ENCODE data around the gene INPP1.
A peak's percentile ranks its signal among the peaks of the same experiment; 100 is the strongest.
"Not testable (repeated sequence)": the region's sequence is repeated elsewhere in the genome, so short reads cannot be mapped to it uniquely, and the experiment has no call there.

The INPP1 gene

GRCh38 chr2:190303647-190304046 lies 39.7 kb upstream of the INPP1 start:
- H3K79me2 ChIP-seq (ENCODE audit: insufficient read depth, low read depth) = peaks cover 5% of the 10 kb centered on the region; the same call in 1 of the 2 replicates

GRCh38 chr2:190304404-190304803 lies 39.0 kb upstream of the INPP1 start:
- H3K4me2 ChIP-seq = peak overlapping the region; percentile 80
- no peak overlapping the region for H2AFZ ChIP-seq (ENCODE audit: low read depth)
- no peaks in the 10 kb centered on the region for H3K27me3 ChIP-seq (ENCODE audit: insufficient read depth, low read depth)
- no peak overlapping the region for H3K4me3 ChIP-seq (IDR thresholded peaks at IDR 0.05; ENCODE audit: insufficient read depth, low read depth, low read length)
- H3K9ac ChIP-seq = no peak overlapping the region
- peaks cover 5% of the 10 kb centered on the region; the same call in 1 of the 2 replicates for H3K79me2 ChIP-seq (ENCODE audit: insufficient read depth, low read depth)
- H4K20me1 ChIP-seq (ENCODE audit: insufficient read depth) = no peaks in the 10 kb centered on the region; the same call in 1 of the 2 replicates
- peaks cover 28% of the 10 kb centered on the region for H3K4me1 ChIP-seq (ENCODE audit: low read depth, poor library complexity, severe bottlenecking)
- TF ChIP-seq, protein P1, sequence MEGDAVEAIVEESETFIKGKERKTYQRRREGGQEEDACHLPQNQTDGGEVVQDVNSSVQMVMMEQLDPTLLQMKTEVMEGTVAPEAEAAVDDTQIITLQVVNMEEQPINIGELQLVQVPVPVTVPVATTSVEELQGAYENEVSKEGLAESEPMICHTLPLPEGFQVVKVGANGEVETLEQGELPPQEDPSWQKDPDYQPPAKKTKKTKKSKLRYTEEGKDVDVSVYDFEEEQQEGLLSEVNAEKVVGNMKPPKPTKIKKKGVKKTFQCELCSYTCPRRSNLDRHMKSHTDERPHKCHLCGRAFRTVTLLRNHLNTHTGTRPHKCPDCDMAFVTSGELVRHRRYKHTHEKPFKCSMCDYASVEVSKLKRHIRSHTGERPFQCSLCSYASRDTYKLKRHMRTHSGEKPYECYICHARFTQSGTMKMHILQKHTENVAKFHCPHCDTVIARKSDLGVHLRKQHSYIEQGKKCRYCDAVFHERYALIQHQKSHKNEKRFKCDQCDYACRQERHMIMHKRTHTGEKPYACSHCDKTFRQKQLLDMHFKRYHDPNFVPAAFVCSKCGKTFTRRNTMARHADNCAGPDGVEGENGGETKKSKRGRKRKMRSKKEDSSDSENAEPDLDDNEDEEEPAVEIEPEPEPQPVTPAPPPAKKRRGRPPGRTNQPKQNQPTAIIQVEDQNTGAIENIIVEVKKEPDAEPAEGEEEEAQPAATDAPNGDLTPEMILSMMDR (conservative IDR thresholded peaks at IDR 0.05; ENCODE audit: low read depth, low read length) = no peak
- H3K36me3 ChIP-seq (ENCODE audit: insufficient read depth) = peaks cover 5% of the 10 kb centered on the region; the same call in 1 of the 2 replicates
- H3K27ac ChIP-seq = peak overlapping the region; percentile 21; the same call in 1 of the 2 replicates

More at GRCh38 chr2:190303647-190304046, 39.7 kb upstream of the INPP1 start:
- Histone ChIP-seq H2AFZ (ENCODE audit: low read depth) (no peak overlapping the region), H4K20me1 (ENCODE audit: insufficient read depth) (no peaks in the 10 kb centered on the region; the same call in 1 of the 2 replicates), H3K27ac (no peak overlapping the region), H3K4me1 (ENCODE audit: low read depth, poor library complexity, severe bottlenecking) (peaks cover 28% of the 10 kb centered on the region), H3K27me3 (ENCODE audit: insufficient read depth, low read depth) (no peaks in the 10 kb centered on the region), H3K4me2 (no peak overlapping the region; the same call in 1 of the 2 replicates), H3K9ac (no peak overlapping the region), H3K4me3 (IDR thresholded peaks at IDR 0.05; ENCODE audit: insufficient read depth, low read depth, low read length) (no peak overlapping the region), H3K36me3 (ENCODE audit: insufficient read depth) (peaks cover 5% of the 10 kb centered on the region; the same call in 1 of the 2 replicates)
- TF ChIP-seq, protein P1 (conservative IDR thresholded peaks at IDR 0.05; ENCODE audit: low read depth, low read length) = no peak

- Histone ChIP-seq H4K20me1 (ENCODE audit: insufficient read depth) (no peaks in the 10 kb centered on the region; the same call in 1 of the 2 replicates), H3K4me1 (ENCODE audit: low read depth, poor library complexity, severe bottlenecking) (peaks cover 28% of the 10 kb centered on the region), H3K27ac (no peak overlapping the region), H3K27me3 (ENCODE audit: insufficient read depth, low read depth) (no peaks in the 10 kb centered on the region), H2AFZ (ENCODE audit: low read depth) (no peak overlapping the region), H3K36me3 (ENCODE audit: insufficient read depth) (no peaks in the 10 kb centered on the region; the same call in 1 of the 2 replicates), H3K4me2 (no peak overlapping the region), H3K4me3 (IDR thresholded peaks at IDR 0.05; ENCODE audit: insufficient read depth, low read depth, low read length) (no peak overlapping the region), H3K79me2 (ENCODE audit: insufficient read depth, low read depth) (peaks cover 5% of the 10 kb centered on the region; the same call in 1 of the 2 replicates), H3K9ac (no peak overlapping the region)
- TF ChIP-seq, protein P1 (conservative IDR thresholded peaks at IDR 0.05; ENCODE audit: low read depth, low read length) = no peak
These were observed 35.4 kb upstream of the INPP1 start for GRCh38 chr2:190308031-190308430.

GRCh38 chr2:190311893-190312634 lies 31.3 kb upstream of the INPP1 start:
- Histone ChIP-seq H3K4me1 (ENCODE audit: low read depth, poor library complexity, severe bottlenecking) (peaks cover 23% of the 10 kb centered on the region), H3K4me3 (IDR thresholded peaks at IDR 0.05; ENCODE audit: insufficient read depth, low read depth, low read length) (no peak overlapping the region), H3K27me3 (ENCODE audit: insufficient read depth, low read depth) (no peaks in the 10 kb centered on the region), H2AFZ (ENCODE audit: low read depth) (no peak overlapping the region), H3K9ac (no peak overlapping the region), H3K4me2 (no peak overlapping the region), H3K27ac (no peak overlapping the region), H4K20me1 (ENCODE audit: insufficient read depth) (no peaks in the 10 kb centered on the region), H3K36me3 (ENCODE audit: insufficient read depth) (no peaks in the 10 kb centered on the region; the same call in 1 of the 2 replicates), H3K79me2 (ENCODE audit: insufficient read depth, low read depth) (peaks cover 24% of the 10 kb centered on the region)
- TF ChIP-seq, protein P1 (conservative IDR thresholded peaks at IDR 0.05; ENCODE audit: low read depth, low read length) = no peak

GRCh38 chr2:190312635-190313025 lies 30.8 kb upstream of the INPP1 start:
- H3K36me3 ChIP-seq (ENCODE audit: insufficient read depth); H3K9ac ChIP-seq; H3K4me3 ChIP-seq (IDR thresholded peaks at IDR 0.05; ENCODE audit: insufficient read depth, low read depth, low read length); H2AFZ ChIP-seq (ENCODE audit: low read depth); H4K20me1 ChIP-seq (ENCODE audit: insufficient read depth); H3K4me2 ChIP-seq; H3K27me3 ChIP-seq (ENCODE audit: insufficient read depth, low read depth); H3K27ac ChIP-seq: not testable (repeated sequence)
- Histone ChIP-seq H3K4me1 (ENCODE audit: low read depth, poor library complexity, severe bottlenecking) (peaks cover 29% of the 10 kb centered on the region), H3K79me2 (ENCODE audit: insufficient read depth, low read depth) (peaks cover 29% of the 10 kb centered on the region)
